HCT116 (cell line): Measurements from ENCODE around the gene ANO4.
A peak's percentile ranks its signal among the peaks of the same experiment; 100 is the strongest.

ENCODE experiments used
- CTCF ChIP-seq, 3 experiments: fragments of 200-600 bp in 1 of 3; sonication (generic) in 1 of 3; IDR thresholded peaks in 2 of 3; conservative IDR thresholded peaks in 1 of 3; 2 replicates each; pipeline ENCODE4 v1.5.1; 2012 to 2017; ENCODE audit warnings: low read depth in 2 of 3, low read length in 2 of 3, antibody characterized with exemption in 1 of 3, borderline replicate concordance in 1 of 3, control low read depth in 1 of 3, mild to moderate bottlenecking in 1 of 3, mixed read lengths in 1 of 3, mixed run types in 1 of 3, moderate library complexity in 1 of 3; ENCODE audit not compliant: insufficient read depth in 1 of 3
- EZH2phosphoT487 ChIP-seq: fragments of 200-600 bp; IDR thresholded peaks from 2 replicates; pipeline ENCODE4 v1.6.1; 2018; ENCODE audit warnings: antibody characterized with exemption, borderline replicate concordance
- POLR2A ChIP-seq: IDR thresholded peaks from 2 replicates; pipeline ENCODE4 v1.7.0; 2011; ENCODE audit warnings: borderline replicate concordance; ENCODE audit not compliant: insufficient read depth, insufficient read length; ENCODE audit errors: extremely low read depth
- POLR2AphosphoS5 ChIP-seq: IDR thresholded peaks from 2 replicates; pipeline ENCODE4 v1.6.1; 2011; ENCODE audit warnings: mild to moderate bottlenecking, low read depth, low read length, moderate library complexity
- ZNF274 ChIP-seq: fragments of 200-500 bp; sonication (Bioruptor generic); IDR thresholded peaks from 2 replicates; pipeline ENCODE4 v1.6.1; 2014; ENCODE audit warnings: mild to moderate bottlenecking, low read depth, low read length, inconsistent platforms
- TF ChIP-seq, protein P1 (sequence below): IDR thresholded peaks from 2 replicates; pipeline ENCODE4 v1.6.1; 2012; ENCODE audit warnings: low read depth

DNA sequence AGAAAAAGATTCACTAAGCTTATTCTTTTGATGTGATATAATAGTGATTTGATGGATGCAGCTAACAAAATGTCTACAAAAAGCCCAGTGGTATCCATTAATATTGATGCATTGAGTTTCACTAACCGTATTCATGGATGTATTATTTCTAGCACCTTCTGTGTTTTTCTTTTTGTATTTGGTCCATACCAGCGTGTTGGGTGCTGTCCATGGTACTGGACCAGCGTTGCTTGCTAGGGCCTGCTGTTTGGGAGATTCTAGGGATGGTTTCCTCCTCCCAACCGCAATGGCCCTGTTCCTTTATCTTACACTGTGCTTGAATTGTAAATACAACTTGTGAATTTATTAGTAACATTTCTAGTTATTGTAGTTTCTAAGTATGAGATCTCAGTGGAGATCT lies 31.7 kb downstream of the ANO4 start:
- TF ChIP-seq CTCF (IDR thresholded peaks at IDR 0.05 in 2 of 3, conservative IDR thresholded peaks at IDR 0.05 in 1 of 3; ENCODE audit: borderline replicate concordance in 1 of 3, insufficient read depth in 1 of 3, low read depth in 2 of 3, low read length in 2 of 3) (no peak), POLR2A (no peak), ZNF274 (no peak), POLR2AphosphoS5 (no peak), EZH2phosphoT487 (no peak)
- TF ChIP-seq, protein P1, sequence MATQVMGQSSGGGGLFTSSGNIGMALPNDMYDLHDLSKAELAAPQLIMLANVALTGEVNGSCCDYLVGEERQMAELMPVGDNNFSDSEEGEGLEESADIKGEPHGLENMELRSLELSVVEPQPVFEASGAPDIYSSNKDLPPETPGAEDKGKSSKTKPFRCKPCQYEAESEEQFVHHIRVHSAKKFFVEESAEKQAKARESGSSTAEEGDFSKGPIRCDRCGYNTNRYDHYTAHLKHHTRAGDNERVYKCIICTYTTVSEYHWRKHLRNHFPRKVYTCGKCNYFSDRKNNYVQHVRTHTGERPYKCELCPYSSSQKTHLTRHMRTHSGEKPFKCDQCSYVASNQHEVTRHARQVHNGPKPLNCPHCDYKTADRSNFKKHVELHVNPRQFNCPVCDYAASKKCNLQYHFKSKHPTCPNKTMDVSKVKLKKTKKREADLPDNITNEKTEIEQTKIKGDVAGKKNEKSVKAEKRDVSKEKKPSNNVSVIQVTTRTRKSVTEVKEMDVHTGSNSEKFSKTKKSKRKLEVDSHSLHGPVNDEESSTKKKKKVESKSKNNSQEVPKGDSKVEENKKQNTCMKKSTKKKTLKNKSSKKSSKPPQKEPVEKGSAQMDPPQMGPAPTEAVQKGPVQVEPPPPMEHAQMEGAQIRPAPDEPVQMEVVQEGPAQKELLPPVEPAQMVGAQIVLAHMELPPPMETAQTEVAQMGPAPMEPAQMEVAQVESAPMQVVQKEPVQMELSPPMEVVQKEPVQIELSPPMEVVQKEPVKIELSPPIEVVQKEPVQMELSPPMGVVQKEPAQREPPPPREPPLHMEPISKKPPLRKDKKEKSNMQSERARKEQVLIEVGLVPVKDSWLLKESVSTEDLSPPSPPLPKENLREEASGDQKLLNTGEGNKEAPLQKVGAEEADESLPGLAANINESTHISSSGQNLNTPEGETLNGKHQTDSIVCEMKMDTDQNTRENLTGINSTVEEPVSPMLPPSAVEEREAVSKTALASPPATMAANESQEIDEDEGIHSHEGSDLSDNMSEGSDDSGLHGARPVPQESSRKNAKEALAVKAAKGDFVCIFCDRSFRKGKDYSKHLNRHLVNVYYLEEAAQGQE = peak; percentile 98
